ENCODE data around the gene RAD9B.

The RAD9B gene

DNA sequence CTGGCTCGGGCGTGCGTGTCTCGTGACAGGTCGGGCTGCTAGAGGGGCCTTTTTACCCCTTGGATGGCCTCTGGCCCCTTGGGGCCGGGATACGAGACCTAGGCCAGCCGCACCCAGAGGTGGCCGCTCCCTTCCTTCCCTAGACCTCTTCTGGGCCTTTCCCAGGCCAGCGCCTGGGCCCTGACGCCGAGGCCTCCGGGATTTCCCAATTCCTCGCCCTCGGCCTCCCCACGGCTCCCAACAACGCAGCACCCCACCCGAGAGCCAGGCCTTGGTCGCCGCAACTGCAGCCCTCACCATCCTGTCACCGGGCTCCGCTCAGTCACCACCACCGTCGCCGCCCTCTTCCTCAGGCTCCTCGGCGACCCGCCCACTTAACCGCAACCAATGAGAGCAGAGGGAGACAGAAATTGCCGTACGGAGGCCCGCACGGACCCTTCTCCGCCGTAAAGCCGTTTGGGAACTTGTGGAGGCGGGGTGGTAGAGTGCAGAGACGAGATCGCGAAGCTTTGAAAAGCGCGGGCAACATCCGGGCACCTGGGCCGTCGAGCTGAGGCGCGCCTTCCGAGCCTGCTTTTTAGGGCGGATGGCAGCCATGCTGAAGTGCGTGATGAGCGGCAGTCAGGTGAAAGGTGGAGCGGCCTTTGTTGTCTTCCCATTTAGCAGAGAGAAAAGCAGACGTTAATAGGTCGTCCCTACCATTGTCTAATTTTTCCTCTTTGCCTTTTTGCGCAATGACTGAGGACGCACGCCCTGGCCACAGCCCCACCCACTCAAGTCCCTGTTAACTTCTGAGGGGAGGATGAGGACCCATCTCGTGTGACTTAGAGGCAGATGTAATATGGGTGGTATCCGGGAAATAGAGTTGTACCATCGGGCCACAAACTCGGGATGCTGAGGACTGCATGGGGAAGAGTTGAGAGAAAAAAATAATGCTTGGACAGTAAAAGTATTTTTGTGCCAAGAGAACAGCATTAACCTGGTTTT is at the start of gene RAD9B, which contains the start of gene VPS29:
Gene RAD9B, plus strand, starts transcription at position 580 of the 987 bp plus-strand sequence. Its CDS starts 7 bp downstream, at position 587.
Gene VPS29, minus strand, starts transcription at position 360 of the 987 bp plus-strand sequence. Its CDS starts 60 bp downstream, at position 300.
- TF ChIP-seq GATA3 (IDR thresholded peaks at IDR 0.05; ENCODE audit: low read depth, low read length) (no peak), GATA2 (IDR thresholded peaks at IDR 0.05; ENCODE audit: low read depth, low read length) (no peak)

DNA sequence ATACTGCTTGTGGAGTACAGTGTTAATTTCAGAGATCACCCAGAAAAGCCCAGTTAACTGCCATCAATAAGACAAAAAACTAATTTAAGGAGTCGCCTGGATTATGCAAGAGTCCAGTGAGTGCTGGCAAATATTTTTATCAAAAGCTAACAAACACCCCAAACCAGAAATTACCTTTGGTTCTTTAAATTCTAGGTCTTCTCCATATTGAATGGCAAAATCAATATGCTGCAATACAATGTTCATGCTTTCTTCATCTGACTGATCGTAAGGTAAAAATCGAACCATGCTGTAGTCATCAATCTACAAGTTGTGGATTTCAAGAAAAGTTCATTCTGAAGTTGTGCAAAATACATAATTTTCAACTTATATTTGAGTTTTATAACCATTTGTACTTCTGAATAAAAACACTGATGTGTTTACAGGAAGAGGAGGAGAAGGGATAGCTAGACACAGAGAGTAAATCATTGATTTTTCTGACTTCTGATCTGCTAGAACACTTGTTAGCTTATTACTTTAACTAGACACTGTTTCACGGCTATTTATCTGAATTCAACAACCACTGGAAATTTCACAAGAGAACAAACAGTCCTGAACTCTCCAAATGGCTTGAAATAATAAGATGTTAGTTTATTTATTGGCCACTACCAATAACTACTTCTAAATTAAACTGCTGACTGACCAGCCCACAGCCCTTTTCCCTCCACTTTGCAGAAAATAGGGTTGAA is 48.4 kb upstream of the RAD9B start:
- TF ChIP-seq GATA3 (IDR thresholded peaks at IDR 0.05; ENCODE audit: low read depth, low read length) (no peak), GATA2 (IDR thresholded peaks at IDR 0.05; ENCODE audit: low read depth, low read length) (no peak)

DNA sequence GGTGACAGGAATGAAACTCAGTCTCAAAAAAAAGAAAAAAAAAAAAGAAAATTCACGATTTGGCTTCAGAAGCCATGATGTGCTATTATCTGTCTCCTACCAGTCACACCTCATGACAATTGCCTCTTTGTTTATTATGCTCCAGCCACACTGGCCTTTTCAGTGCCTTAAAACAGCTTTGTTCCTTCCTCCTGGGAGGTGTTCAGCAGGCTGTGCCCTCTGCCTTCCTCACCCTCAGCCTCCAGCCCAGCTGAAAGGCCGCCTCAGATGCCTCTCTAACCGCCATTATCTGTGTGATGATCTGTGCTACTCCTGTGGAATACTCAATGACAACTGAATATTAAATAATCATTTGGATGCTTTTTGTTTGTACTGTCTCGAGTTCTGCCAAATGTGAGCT is 43.4 kb upstream of the RAD9B start:
- TF ChIP-seq GATA2 (IDR thresholded peaks at IDR 0.05; ENCODE audit: low read depth, low read length) (no peak), GATA3 (IDR thresholded peaks at IDR 0.05; ENCODE audit: low read depth, low read length) (no peak)

DNA sequence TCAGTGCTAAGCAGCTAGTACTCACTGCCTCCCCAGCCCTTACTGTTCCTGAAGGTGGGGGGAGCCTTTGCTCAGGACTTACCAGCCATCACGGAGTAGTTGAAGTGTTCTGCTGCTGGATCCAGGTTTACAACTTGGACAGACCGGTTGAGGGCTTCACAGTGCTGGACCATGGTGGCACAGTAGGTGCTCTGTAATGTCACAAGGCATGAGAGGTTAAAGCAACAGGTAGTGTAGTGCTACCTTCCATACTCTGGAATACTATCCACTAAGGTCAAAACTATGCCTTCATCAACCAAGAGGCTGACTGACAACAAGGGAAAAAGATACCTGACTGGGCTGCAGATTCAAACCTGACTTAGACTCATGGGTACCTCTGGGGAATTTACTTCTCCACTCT is 37.1 kb upstream of the RAD9B start:
- TF ChIP-seq GATA3 (IDR thresholded peaks at IDR 0.05; ENCODE audit: low read depth, low read length) (no peak), GATA2 (IDR thresholded peaks at IDR 0.05; ENCODE audit: low read depth, low read length) (no peak)

DNA sequence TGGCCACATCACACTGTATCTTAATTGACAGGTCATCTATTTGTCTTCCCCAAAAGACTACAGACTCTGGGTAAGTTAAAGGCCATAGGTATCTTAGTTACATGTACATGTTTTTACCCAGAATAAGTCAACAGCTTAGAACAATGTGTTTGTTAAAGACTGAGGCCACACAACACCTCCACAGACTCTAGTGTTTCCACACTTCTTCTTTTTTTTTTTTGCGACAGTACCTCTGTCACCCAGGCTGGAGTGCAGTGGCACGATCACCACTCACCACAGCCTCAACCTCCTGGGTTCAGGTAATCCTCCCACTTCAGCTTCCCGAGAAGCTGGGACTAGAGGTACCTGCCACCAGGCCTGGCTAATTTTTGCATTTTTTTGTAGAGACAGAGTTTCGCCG is 35.3 kb upstream of the RAD9B start:
- TF ChIP-seq GATA3 (IDR thresholded peaks at IDR 0.05; ENCODE audit: low read depth, low read length) (no peak), GATA2 (IDR thresholded peaks at IDR 0.05; ENCODE audit: low read depth, low read length) (no peak)

DNA sequence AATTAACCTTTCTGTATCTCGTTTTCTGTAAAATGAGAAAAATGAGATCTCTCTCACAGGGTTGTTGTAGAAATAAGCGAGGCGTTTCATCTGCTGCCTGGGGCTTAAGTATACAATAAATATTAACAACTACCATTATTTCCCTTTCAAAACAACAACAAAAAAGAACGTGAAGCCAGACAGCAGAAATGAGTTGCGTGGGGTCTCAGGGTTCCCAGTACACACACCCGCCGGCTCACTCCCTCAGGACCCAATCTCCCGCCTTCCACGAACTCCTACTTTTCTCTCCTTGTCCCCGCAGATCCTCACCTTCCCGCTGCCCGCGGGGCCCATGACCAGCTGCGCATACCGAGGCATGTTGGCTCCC is 34.3 kb upstream of the RAD9B start:
- TF ChIP-seq GATA3 (IDR thresholded peaks at IDR 0.05; ENCODE audit: low read depth, low read length) (no peak), GATA2 (IDR thresholded peaks at IDR 0.05; ENCODE audit: low read depth, low read length) (no peak)

DNA sequence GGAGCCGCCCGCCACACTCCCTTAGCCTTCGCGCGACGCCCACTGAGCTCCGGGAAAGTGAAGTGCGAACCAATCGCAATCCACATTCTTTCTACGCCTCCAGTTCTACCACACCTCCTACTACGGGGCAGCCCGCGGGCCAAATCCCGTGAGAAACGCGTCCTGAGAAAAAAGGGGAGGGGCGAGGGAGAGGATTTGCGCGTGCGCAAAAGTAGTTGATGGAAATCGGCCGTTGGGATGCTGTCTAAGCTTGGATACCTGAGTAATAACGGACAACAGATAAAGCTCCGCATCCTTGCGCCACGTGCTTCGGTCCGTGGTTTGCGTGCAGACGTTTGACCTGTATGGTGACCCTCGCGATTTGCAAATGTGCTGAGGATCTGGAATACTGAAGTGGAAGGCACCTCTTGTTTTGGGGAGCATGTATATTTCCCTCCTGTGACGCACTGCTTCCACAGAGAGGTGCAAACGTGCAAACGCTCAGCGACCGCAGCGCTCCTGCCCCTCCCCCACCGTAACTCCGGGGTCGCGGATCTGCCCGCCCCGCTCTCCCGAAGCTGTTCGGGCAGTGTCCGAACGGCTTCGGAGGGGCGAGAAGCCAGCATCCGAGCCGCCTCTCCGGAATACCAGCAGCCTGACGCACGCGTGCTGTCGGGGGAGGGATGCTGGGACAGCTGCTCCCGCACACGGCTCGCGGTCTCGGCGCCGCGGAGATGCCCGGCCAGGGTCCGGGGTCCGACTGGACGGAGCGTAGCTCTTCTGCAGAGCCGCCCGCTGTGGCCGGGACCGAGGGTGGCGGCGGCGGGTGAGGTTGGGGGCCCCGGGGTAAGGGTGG is 33.7 kb upstream of the RAD9B start, which contains the start of the genes FAM216A and GPN3:
Gene FAM216A, plus strand, starts transcription at position 632 of the 835 bp plus-strand sequence. Its CDS starts 31 bp downstream, at position 663.
Gene GPN3, minus strand, starts transcription at position 44 of the 835 bp plus-strand sequence. CDS start 54 bp downstream, outside the sequence.
- TF ChIP-seq GATA3 (IDR thresholded peaks at IDR 0.05; ENCODE audit: low read depth, low read length) (no peak), GATA2 (IDR thresholded peaks at IDR 0.05; ENCODE audit: low read depth, low read length) (no peak)

DNA sequence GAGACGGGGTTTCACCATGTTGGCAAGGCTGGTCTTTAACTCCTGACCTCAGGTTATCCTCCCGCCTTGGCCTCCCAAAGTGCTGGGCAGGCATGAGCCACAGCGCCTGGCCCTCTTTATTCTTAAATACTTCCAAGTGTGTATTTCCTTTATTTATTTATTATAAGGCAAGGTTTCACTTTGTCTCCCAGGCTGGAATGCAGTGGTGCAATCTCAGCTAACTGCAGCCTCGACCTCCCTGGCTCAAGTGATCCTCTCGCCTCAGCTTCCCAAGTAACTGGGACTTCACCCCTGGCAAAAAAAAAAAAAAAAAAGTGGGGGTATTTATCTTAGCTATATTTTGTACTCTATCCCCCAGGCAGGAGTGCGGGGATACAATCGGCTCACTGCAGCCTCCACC is 26.7 kb upstream of the RAD9B start:
- TF ChIP-seq GATA2 (IDR thresholded peaks at IDR 0.05; ENCODE audit: low read depth, low read length) = no peak
- no peak for TF ChIP-seq GATA3 (IDR thresholded peaks at IDR 0.05; ENCODE audit: low read depth, low read length)

DNA sequence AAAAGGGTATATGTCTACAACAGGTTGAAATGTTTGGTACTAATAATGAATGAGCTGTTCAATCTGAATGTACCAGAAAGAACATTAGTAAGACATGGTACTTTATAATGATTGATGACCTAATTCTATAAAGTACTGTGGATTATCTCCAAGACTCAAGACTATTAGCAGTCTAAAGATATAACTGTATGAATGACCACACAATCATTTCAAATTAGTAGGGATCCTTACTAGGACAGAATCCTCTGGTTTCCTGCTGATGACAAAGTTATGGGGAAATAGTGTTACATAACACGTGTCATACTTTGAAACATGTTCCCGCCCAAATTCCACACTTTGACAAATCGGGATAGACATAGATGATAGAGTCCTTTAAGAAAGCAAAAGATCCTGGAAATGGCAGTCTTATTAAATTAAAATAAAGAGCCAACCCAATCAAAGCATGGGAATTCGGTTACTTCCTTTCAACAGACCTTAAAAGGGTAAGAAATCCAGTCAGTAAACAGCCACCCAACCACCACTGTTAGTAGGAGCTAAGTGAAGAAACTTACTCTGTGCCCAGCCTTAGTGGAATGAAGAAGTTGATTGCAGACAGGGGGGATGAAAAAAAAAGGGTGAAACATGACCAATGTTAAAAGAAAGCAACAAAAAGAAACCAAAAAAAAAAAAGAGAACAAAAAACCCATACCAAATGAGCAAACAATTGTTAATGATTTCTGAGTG is 3.0 kb upstream of the RAD9B start:
- TF ChIP-seq GATA2 (IDR thresholded peaks at IDR 0.05; ENCODE audit: low read depth, low read length) (no peak), GATA3 (IDR thresholded peaks at IDR 0.05; ENCODE audit: low read depth, low read length) (no peak)

DNA sequence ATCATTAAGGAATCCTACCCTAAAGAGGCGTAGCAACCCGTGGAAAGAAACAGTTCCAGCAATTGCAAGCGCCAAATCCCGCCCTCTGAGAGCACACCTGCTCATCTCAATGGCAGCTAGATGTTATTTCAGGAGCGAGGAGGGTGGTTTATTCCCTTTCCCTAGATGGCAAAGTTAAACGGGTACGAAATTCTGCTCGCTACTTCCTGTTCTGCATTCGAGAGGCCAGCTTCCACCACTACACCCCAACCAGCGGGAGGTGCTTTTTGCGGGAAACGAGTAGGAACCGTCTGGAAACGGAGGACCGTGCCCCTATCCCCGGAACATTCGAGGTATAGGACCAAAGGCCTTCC is 756 bp upstream of the RAD9B start:
- TF ChIP-seq GATA3 (IDR thresholded peaks at IDR 0.05; ENCODE audit: low read depth, low read length) (no peak), GATA2 (IDR thresholded peaks at IDR 0.05; ENCODE audit: low read depth, low read length) (no peak)

DNA sequence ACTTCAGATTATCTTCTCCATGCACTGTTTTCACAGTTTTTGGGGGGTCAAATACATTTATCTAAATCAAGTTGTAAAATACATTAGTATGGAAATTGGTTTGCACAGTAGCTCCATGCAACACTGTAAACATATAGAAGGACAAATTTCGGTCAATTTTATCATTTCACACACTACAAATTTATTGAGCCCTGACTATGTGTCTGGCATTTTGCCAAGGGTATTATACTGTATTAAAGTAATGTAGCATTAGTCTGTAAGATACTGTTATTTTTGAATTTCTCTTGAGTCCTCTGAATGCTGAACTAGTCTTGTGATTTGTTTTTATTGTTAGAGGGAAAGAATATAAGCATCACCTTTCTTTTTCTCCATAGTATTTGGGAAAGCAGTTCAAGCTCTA is 1.3 kb downstream of the RAD9B start:
- TF ChIP-seq GATA2 (IDR thresholded peaks at IDR 0.05; ENCODE audit: low read depth, low read length) = no peak
- TF ChIP-seq GATA3 (IDR thresholded peaks at IDR 0.05; ENCODE audit: low read depth, low read length) = no peak

DNA sequence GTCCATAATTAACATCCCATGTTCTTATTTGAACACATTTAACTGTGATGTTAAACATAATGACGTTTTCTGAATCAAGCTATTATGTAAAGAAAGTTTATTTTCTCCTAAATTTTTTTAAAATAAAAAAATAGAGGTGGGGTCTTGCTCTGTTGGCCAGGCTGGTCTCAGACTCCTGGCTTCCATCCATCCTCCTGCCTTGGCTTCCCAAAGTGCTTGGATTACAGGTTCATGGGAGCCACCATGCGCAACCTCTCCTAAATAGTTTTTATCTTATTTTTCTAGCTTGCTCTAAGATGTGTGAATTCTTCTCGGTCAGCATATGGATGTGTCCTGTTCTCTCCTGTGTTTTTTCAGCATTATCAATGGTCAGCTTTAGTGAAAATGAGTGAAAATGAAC is 3.2 kb downstream of the RAD9B start:
- TF ChIP-seq GATA2 (IDR thresholded peaks at IDR 0.05; ENCODE audit: low read depth, low read length) (no peak), GATA3 (IDR thresholded peaks at IDR 0.05; ENCODE audit: low read depth, low read length) (no peak)

DNA sequence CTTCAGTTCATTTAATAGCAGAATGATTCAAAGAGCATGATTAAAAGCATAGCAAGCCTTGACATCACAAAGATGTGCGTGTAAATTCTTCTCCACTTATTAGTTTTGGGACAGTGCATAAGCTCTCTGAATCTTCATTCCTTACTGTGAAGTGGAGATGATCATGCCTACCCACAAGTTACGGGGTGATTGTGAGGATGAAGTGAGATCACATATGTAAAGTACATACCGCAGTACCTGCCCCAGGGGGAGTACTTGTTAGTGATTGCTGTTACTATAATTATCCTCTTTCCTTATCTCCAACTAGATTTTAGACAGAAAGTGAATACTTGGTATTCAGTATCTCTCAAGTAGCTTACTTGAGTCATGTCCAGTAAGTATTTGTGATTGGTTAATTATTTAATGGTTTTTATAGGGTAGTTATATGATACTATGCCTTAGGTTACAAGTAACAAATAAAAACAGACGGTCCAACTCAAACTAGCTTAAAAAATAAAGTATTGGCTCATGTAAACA is 6.0 kb downstream of the RAD9B start:
- TF ChIP-seq GATA2 (IDR thresholded peaks at IDR 0.05; ENCODE audit: low read depth, low read length) (no peak), GATA3 (IDR thresholded peaks at IDR 0.05; ENCODE audit: low read depth, low read length) (no peak)

All from SH-SY5Y (cell line).